ENCODE results near the gene CENPS. TPM values are rescaled to one million over a fixed set of nuclear protein-coding genes. Genes with fewer than 3 reads are reported as not detected.

The CENPS gene
- total RNA-seq, 5 donors from 2014 or later (not counting 1 experiment from before 2014, with no cell fraction given): 3.5 to 9.7 (median 5.8) TPM

- peaks cover 3 to 5% of the 10 kb centered on the region in 2 donors for H3K36me3 ChIP-seq (ENCODE audit: control insufficient read depth in 2 of 2, extremely low read depth in 1 of 2, insufficient read depth in 1 of 2, low read length in 1 of 2)
- CTCF ChIA-PET: no interaction called here
- WGBS (ENCODE audit: insufficient coverage): 100% methylated on average over 2 of the region's 6 CpGs
- H3K36me3 Mint-ChIP-seq: peaks cover 8% of the 10 kb centered on the region
- no peak overlapping the region for H3K27ac ChIP-seq (ENCODE audit: low read length)
- no peaks in the 10 kb centered on the region for H3K27me3 ChIP-seq (replicated peaks in 1 of 2; ENCODE audit: control insufficient read depth in 2 of 2, extremely low read depth in 1 of 2, insufficient read depth in 2 of 2, low read length in 1 of 2)
- peaks cover 11 to 19% (median 18%) of the 10 kb centered on the region in 3 donors for H3K4me1 Mint-ChIP-seq
- no peaks in the 10 kb centered on the region for H3K9me3 Mint-ChIP-seq
- H3K4me1 ChIP-seq (ENCODE audit: control insufficient read depth in 1 of 2, extremely low read depth in 1 of 2, insufficient read depth in 2 of 2, low read length in 2 of 2): no peaks in the 10 kb centered on the region
- POLR2A ChIA-PET: interaction anchor here (0.7 to 1.5 kb wide), 2 partner anchors 9 to 10 kb away, joined by 3 to 9 read pairs; no protein-coding TSS in a partner anchor
- ATAC-seq (replicated peaks in 1 of 4) (no peak), DNase-seq (no peak)
- no peak overlapping the region for H3K27ac Mint-ChIP-seq
- H3K27me3 Mint-ChIP-seq: no peaks in the 10 kb centered on the region
- H3K4me3 Mint-ChIP-seq: no peak overlapping the region
- no peak overlapping the region for H3K4me3 ChIP-seq (ENCODE audit: control insufficient read depth in 1 of 2, extremely low read depth in 1 of 2, low read length in 1 of 2)
- H3K9me3 ChIP-seq: no peaks in the 10 kb centered on the region
These were observed 54.3 kb downstream of the CENPS start for GRCh38 chr1:10484521-10484920.

- no peaks in the 10 kb centered on the region for H3K27me3 Mint-ChIP-seq
- H3K36me3 Mint-ChIP-seq: peaks cover 14% of the 10 kb centered on the region
- ChIA-PET POLR2A (interaction anchor here in 1 of 2 donors (0.5 to 0.6 kb wide), 2 partner anchors 11 to 31 kb away, joined by 3 to 4 read pairs; no protein-coding TSS in a partner anchor), CTCF (interaction anchor here in 1 of 2 donors (1.1 kb wide), 1 partner anchor 13 kb away, joined by 4 read pairs; no protein-coding TSS in a partner anchor)
- H3K4me3 ChIP-seq (ENCODE audit: control insufficient read depth in 1 of 2, extremely low read depth in 1 of 2, low read length in 1 of 2): no peak overlapping the region
- no peaks in the 10 kb centered on the region for H3K9me3 ChIP-seq
- H3K27ac ChIP-seq (ENCODE audit: low read length): no peak overlapping the region
- peaks cover 0 to 2% of the 10 kb centered on the region in 2 experiments for H3K4me1 ChIP-seq (ENCODE audit: control insufficient read depth in 1 of 2, extremely low read depth in 1 of 2, insufficient read depth in 2 of 2, low read length in 2 of 2)
- H3K4me1 Mint-ChIP-seq: peaks cover 13 to 22% (median 18%) of the 10 kb centered on the region in 3 donors
- WGBS (ENCODE audit: insufficient coverage): 50% methylated on average over 1 of the region's 4 CpGs
- DNase-seq: no peak
- H3K27me3 ChIP-seq (replicated peaks in 1 of 2; ENCODE audit: control insufficient read depth in 2 of 2, extremely low read depth in 1 of 2, insufficient read depth in 2 of 2, low read length in 1 of 2): no peaks in the 10 kb centered on the region
- ATAC-seq (replicated peaks in 1 of 4): no peak
- H3K9me3 Mint-ChIP-seq: no peaks in the 10 kb centered on the region
- no peak overlapping the region for H3K4me3 Mint-ChIP-seq
- H3K27ac Mint-ChIP-seq: no peak overlapping the region
- peaks cover 0 to 10% of the 10 kb centered on the region in 2 donors for H3K36me3 ChIP-seq (ENCODE audit: control insufficient read depth in 2 of 2, extremely low read depth in 1 of 2, insufficient read depth in 1 of 2, low read length in 1 of 2)
These were observed 59.2 kb downstream of the CENPS start for GRCh38 chr1:10489291-10490055.

GRCh38 chr1:10490286-10490970 is 60.2 kb downstream of the CENPS start:
- no peak overlapping the region for H3K27ac ChIP-seq (ENCODE audit: low read length)
- H3K4me1 ChIP-seq (ENCODE audit: control insufficient read depth in 1 of 2, extremely low read depth in 1 of 2, insufficient read depth in 2 of 2, low read length in 2 of 2): peaks cover 6 to 11% of the 10 kb centered on the region in 2 experiments
- no peaks in the 10 kb centered on the region for H3K9me3 ChIP-seq
- 100% methylated on average over 6 of the region's 12 CpGs for WGBS (ENCODE audit: insufficient coverage)
- peaks cover 0 to 10% of the 10 kb centered on the region in 2 donors for H3K36me3 ChIP-seq (ENCODE audit: control insufficient read depth in 2 of 2, extremely low read depth in 1 of 2, insufficient read depth in 1 of 2, low read length in 1 of 2)
- CTCF ChIA-PET: interaction anchor here in 1 of 2 donors (1.2 kb wide), 1 partner anchor 20 kb away, joined by 3 read pairs; no protein-coding TSS in a partner anchor
- no peak for DNase-seq
- no peak overlapping the region for H3K4me3 ChIP-seq (ENCODE audit: control insufficient read depth in 1 of 2, extremely low read depth in 1 of 2, low read length in 1 of 2)
- Mint-ChIP-seq H3K27me3 (no peaks in the 10 kb centered on the region), H3K4me1 (peaks cover 20 to 24% (median 22%) of the 10 kb centered on the region in 3 donors), H3K4me3 (no peak overlapping the region), H3K9me3 (no peaks in the 10 kb centered on the region), H3K36me3 (peaks cover 10% of the 10 kb centered on the region), H3K27ac (peak overlapping the region in 1 of 2 donors; percentile 39)
- no peak for ATAC-seq (replicated peaks in 1 of 4)
- POLR2A ChIA-PET: interaction anchor here in 1 of 2 donors (0.6 kb wide), 1 partner anchor 200 kb away, joined by 5 read pairs; no protein-coding TSS in a partner anchor
- H3K27me3 ChIP-seq (replicated peaks in 1 of 2; ENCODE audit: control insufficient read depth in 2 of 2, extremely low read depth in 1 of 2, insufficient read depth in 2 of 2, low read length in 1 of 2): no peaks in the 10 kb centered on the region

Other genes with a start within 250 kb of the CENPS start
- gene KIF1B, start 219.9 kb upstream of the CENPS start, total RNA-seq: 10 to 100 TPM; 10.3 to 15.3 (median 13.8) TPM
- gene PGD, start 31.4 kb upstream of the CENPS start, total RNA-seq: 10 to 100 TPM; 23.3 to 43.7 (median 37.0) TPM
- under 1 TPM in 3 of 5 donors, not detected in 2; 0.40 to 0.55 (median 0.43) TPM for gene CORT, start 19.6 kb downstream of the CENPS start, total RNA-seq
- gene DFFA, start 42.1 kb downstream of the CENPS start, total RNA-seq: 10 to 100 TPM; 19.3 to 32.9 (median 26.0) TPM
- gene PEX14, start 44.5 kb downstream of the CENPS start, total RNA-seq: 10 to 100 TPM; 22.3 to 24.5 (median 22.7) TPM

Data from T-cell (primary cell).